GM23338 (cell line): ENCODE results near the gene TPSAB1. TPM values are rescaled to one million over a fixed set of nuclear protein-coding genes. Genes with fewer than 3 reads are reported as not detected.

Experiments
- CREB1 ChIP-seq: fragments of 250-450 bp; sonication (Bioruptor Pico); IDR thresholded peaks from 2 replicates; pipeline ENCODE4 v1.5.0; 2020; ENCODE audit warnings: low read depth, mild to moderate bottlenecking, moderate library complexity
- EZH2phosphoT487 ChIP-seq: fragments of 200-600 bp; sonication (generic); IDR thresholded peaks from one replicate; pipeline ENCODE4 v1.8.1; 2018; ENCODE audit warnings: antibody characterized with exemption; ENCODE audit not compliant: unreplicated experiment
- JUNB ChIP-seq: IDR thresholded peaks from one replicate; pipeline ENCODE4 v1.6.1; 2016; ENCODE audit warnings: antibody characterized with exemption; ENCODE audit not compliant: unreplicated experiment
- NANOG ChIP-seq: IDR thresholded peaks from 2 replicates; pipeline ENCODE4 v1.6.1; 2016; ENCODE audit warnings: antibody characterized with exemption, borderline replicate concordance
- STAT1 ChIP-seq: IDR thresholded peaks from one replicate; pipeline ENCODE4 v1.6.1; 2016; ENCODE audit warnings: antibody characterized with exemption; ENCODE audit not compliant: unreplicated experiment
- ZNF462 ChIP-seq: fragments of 250-450 bp; sonication (Bioruptor Pico); IDR thresholded peaks from 2 replicates; pipeline ENCODE4 v1.5.0; 2020; ENCODE audit warnings: mild to moderate bottlenecking, moderate library complexity
- polyA plus RNA-seq: library from polyadenylated mRNA; unstranded; fragments of >200 nt; fragmentation: Nextera tagmentation; extraction: Ambion mirVana; gene quantifications from 2 replicates; pipeline ENCODE4 v1.2.1, GENCODE V29; 2016
- total RNA-seq: library from RNA; depleted of rRNA; stranded (reverse); fragments of >200 nt; shearing (Covaris generic); gene quantifications from 2 replicates; pipeline ENCODE4 v1.2.3, GENCODE V29; 2014
- TF ChIP-seq, protein P1 (sequence below), 2 experiments: fragments of 200-600 bp in 1 of 2; sonication (generic) in 1 of 2; conservative IDR thresholded peaks; 2 replicates each; pipeline versions ENCODE4 v1.5.1 to v1.6.1; 2016 to 2017; ENCODE audit warnings: antibody characterized with exemption in 2 of 2, low read depth in 2 of 2, mild to moderate bottlenecking in 2 of 2, moderate library complexity in 1 of 2

The TPSAB1 gene
- total and polyA plus RNA-seq, 2 experiments from 2014 or later: not detected

DNA sequence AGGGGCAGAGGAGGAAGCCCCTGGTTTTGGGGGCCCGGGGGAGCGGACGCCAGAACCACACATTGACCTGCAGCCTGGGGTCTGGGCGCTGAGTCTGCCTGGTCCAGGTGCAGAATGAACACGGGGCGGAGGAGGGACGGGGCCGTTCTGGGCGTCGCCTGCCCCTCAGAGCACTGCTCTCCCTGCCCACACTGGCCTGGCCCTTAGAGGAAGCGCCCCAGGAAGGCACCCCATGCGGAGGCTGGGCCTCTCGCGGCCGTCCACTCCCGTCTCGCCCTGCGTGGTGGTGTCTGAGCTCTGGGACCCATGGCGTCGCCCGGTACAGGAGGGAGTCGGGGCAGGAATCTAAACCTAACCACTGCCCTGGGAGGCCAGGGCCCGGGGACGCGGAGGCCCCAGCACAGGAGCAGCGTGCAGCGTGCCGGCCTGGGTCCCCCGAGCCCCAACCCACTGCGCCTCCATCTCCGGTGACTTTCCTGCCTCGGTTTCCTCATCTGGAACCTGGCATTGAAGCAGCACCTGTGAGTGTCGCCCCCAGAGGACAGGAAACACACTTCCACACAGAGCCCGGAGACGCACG is 19.7 kb downstream of the TPSAB1 start (continued):
- TF ChIP-seq ZNF462 (no peak), NANOG (no peak), STAT1 (no peak), EZH2phosphoT487 (no peak), CREB1 (CRISPR knock-in tag) (no peak), JUNB (no peak)
- TF ChIP-seq, protein P1, sequence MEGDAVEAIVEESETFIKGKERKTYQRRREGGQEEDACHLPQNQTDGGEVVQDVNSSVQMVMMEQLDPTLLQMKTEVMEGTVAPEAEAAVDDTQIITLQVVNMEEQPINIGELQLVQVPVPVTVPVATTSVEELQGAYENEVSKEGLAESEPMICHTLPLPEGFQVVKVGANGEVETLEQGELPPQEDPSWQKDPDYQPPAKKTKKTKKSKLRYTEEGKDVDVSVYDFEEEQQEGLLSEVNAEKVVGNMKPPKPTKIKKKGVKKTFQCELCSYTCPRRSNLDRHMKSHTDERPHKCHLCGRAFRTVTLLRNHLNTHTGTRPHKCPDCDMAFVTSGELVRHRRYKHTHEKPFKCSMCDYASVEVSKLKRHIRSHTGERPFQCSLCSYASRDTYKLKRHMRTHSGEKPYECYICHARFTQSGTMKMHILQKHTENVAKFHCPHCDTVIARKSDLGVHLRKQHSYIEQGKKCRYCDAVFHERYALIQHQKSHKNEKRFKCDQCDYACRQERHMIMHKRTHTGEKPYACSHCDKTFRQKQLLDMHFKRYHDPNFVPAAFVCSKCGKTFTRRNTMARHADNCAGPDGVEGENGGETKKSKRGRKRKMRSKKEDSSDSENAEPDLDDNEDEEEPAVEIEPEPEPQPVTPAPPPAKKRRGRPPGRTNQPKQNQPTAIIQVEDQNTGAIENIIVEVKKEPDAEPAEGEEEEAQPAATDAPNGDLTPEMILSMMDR (conservative IDR thresholded peaks at IDR 0.05; ENCODE audit: low read depth in 2 of 2): no peak
